WTC11 (cell line): ENCODE data around the gene RPRD1A. TPM values are rescaled to one million over a fixed set of nuclear protein-coding genes. Genes with fewer than 3 reads are reported as not detected.
"Not testable (repeated sequence)": the region's sequence is repeated elsewhere in the genome, so short reads cannot be mapped to it uniquely, and the experiment has no call there.

Experiments
- ATAC-seq: fragments of 200-7000 bp; cut with Tn5 transposase; 2 replicates; pipeline ENCODE4 v1.10.0; 2021; ENCODE audit warnings: mild to moderate bottlenecking, moderate library complexity
- CTCF ChIA-PET: fragments of 300-600 bp; sonication (Branson Sonifier 250); formaldehyde crosslinking; loops from one replicate; lab custom pipeline; 2021; ENCODE audit warnings: antibody characterized with exemption; lab: Charles Lee
- POLR2A ChIA-PET: fragments of 350-600 bp; sonication (Branson Sonifier 250); formaldehyde crosslinking; loops from one replicate; lab custom pipeline; 2021; ENCODE audit warnings: antibody characterized with exemption; lab: Charles Lee
- DNase-seq: peaks from one replicate; pipeline ENCODE4 v3.0.0; 2021; ENCODE audit warnings: low spot score
- H3K27ac Mint-ChIP-seq: 2 replicates; pipeline ENCODE4 v1.8.0; 2021; ENCODE audit warnings: mixed read lengths
- H3K27me3 Mint-ChIP-seq: 2 replicates; pipeline ENCODE4 v1.8.0; 2021; ENCODE audit warnings: low read depth, mild to moderate bottlenecking, moderate library complexity, mixed read lengths
- H3K36me3 Mint-ChIP-seq: 2 replicates; pipeline ENCODE4 v1.8.0; 2021; ENCODE audit warnings: mixed read lengths
- H3K4me1 Mint-ChIP-seq: 2 replicates; pipeline ENCODE4 v1.8.0; 2022; ENCODE audit warnings: mixed read lengths
- H3K4me3 Mint-ChIP-seq: 2 replicates; pipeline ENCODE4 v1.8.0; 2021; ENCODE audit warnings: mild to moderate bottlenecking, moderate library complexity, mixed read lengths
- H3K9me3 Mint-ChIP-seq: 2 replicates; pipeline ENCODE4 v1.8.0; 2021; ENCODE audit warnings: mixed read lengths
- ELF4 ChIP-seq: sonication (generic); formaldehyde crosslinking; IDR thresholded peaks from 2 replicates; pipeline ENCODE4 v1.8.1; 2022; ENCODE audit warnings: low read depth, mild to moderate bottlenecking, moderate library complexity, missing genetic modification reagents
- FOXK1 ChIP-seq: sonication (generic); formaldehyde crosslinking; IDR thresholded peaks from 2 replicates; pipeline ENCODE4 v1.8.0; 2022; ENCODE audit warnings: mild to moderate bottlenecking, moderate library complexity, missing genetic modification reagents
- GTF2I ChIP-seq: fragments of 250-450 bp; sonication (Bioruptor Pico); conservative IDR thresholded peaks from 2 replicates; pipeline ENCODE4 v1.4.0; 2021; ENCODE audit warnings: mild to moderate bottlenecking
- HMGXB4 ChIP-seq: sonication (generic); formaldehyde crosslinking; IDR thresholded peaks from 2 replicates; pipeline ENCODE4 v1.8.1; 2023; ENCODE audit warnings: mild to moderate bottlenecking, moderate library complexity, missing genetic modification reagents
- IRF1 ChIP-seq: sonication (generic); formaldehyde crosslinking; IDR thresholded peaks from 2 replicates; pipeline ENCODE4 v1.8.0; 2023; ENCODE audit warnings: missing genetic modification reagents
- IRF2 ChIP-seq: sonication (generic); formaldehyde crosslinking; IDR thresholded peaks from 2 replicates; pipeline ENCODE4 v1.8.0; 2022; ENCODE audit warnings: low read depth, missing genetic modification reagents, borderline replicate concordance
- MAX ChIP-seq: sonication (generic); formaldehyde crosslinking; IDR thresholded peaks from 2 replicates; pipeline ENCODE4 v1.8.0; 2022; ENCODE audit warnings: mild to moderate bottlenecking, missing genetic modification reagents
- NFE2L1 ChIP-seq: sonication (generic); formaldehyde crosslinking; IDR thresholded peaks from 2 replicates; pipeline ENCODE4 v1.8.1; 2023; ENCODE audit warnings: missing genetic modification reagents
- NFYB ChIP-seq: sonication (generic); formaldehyde crosslinking; conservative IDR thresholded peaks from 2 replicates; pipeline ENCODE4 v1.8.0; 2022; ENCODE audit warnings: low read depth, missing genetic modification reagents
- OVOL2 ChIP-seq: fragments of 250-450 bp; sonication (Bioruptor Pico); IDR thresholded peaks from 2 replicates; pipeline ENCODE4 v1.9.0; 2021; ENCODE audit warnings: mild to moderate bottlenecking, borderline replicate concordance
- RELA ChIP-seq: sonication (generic); formaldehyde crosslinking; IDR thresholded peaks from 2 replicates; pipeline ENCODE4 v1.8.1; 2022; ENCODE audit warnings: missing genetic modification reagents, mild to moderate bottlenecking, borderline replicate concordance
- SMAD3 ChIP-seq: sonication (generic); formaldehyde crosslinking; IDR thresholded peaks from 2 replicates; pipeline ENCODE4 v1.8.0; 2022; ENCODE audit warnings: missing genetic modification reagents, mild to moderate bottlenecking, borderline replicate concordance
- TCF7 ChIP-seq: sonication (generic); formaldehyde crosslinking; IDR thresholded peaks from 2 replicates; pipeline ENCODE4 v1.8.0; 2022; ENCODE audit warnings: mild to moderate bottlenecking, low read depth, missing genetic modification reagents, moderate library complexity
- TEAD1 ChIP-seq: sonication (generic); formaldehyde crosslinking; IDR thresholded peaks from 2 replicates; pipeline ENCODE4 v1.8.0; 2022; ENCODE audit warnings: mild to moderate bottlenecking, missing genetic modification reagents
- TP53 ChIP-seq: sonication (generic); formaldehyde crosslinking; IDR thresholded peaks from 2 replicates; pipeline ENCODE4 v1.8.1; 2023; ENCODE audit warnings: mild to moderate bottlenecking, missing genetic modification reagents
- ZNF232 ChIP-seq: sonication (generic); formaldehyde crosslinking; IDR thresholded peaks from 2 replicates; pipeline ENCODE4 v1.8.0; 2022; ENCODE audit warnings: mild to moderate bottlenecking, missing genetic modification reagents
- ZNF263 ChIP-seq: sonication (generic); formaldehyde crosslinking; IDR thresholded peaks from 2 replicates; pipeline ENCODE4 v1.8.1; 2022; ENCODE audit warnings: low read depth, mild to moderate bottlenecking, moderate library complexity, missing genetic modification reagents
- ZNF532 ChIP-seq: fragments of 250-450 bp; sonication (Bioruptor Pico); IDR thresholded peaks from 2 replicates; pipeline ENCODE4 v1.9.0; 2021; ENCODE audit warnings: mild to moderate bottlenecking, borderline replicate concordance
- ZNF671 ChIP-seq: fragments of 250-450 bp; sonication (Bioruptor Pico); IDR thresholded peaks from 2 replicates; pipeline ENCODE4 v1.8.0; 2021; ENCODE audit warnings: mild to moderate bottlenecking
- total RNA-seq: library from RNA; stranded (reverse); gene quantifications from 3 replicates; pipeline ENCODE4 v1.2.3, GENCODE V29; 2021

RPRD1A gene
- total RNA-seq, 1 experiment from 2014 or later, result 115 TPM

- POLR2A ChIA-PET, result no interaction called here
- no peak for TF ChIP-seq TCF7
- TF ChIP-seq IRF1, result no peak
- TF ChIP-seq NFYB (CRISPR knock-in tag), result no peak
- TF ChIP-seq ZNF263, result no peak
- no peak for TF ChIP-seq GTF2I (CRISPR knock-in tag)
- no peak for TF ChIP-seq SMAD3 (CRISPR knock-in tag)
- TF ChIP-seq TEAD1, result no peak
- TF ChIP-seq ELF4, result no peak
- TF ChIP-seq FOXK1, result no peak
- TF ChIP-seq ZNF232 (CRISPR knock-in tag), result no peak
- no peak for TF ChIP-seq IRF2 (CRISPR knock-in tag)
- TF ChIP-seq NFE2L1, result no peak
- no peak for TF ChIP-seq ZNF671
- TF ChIP-seq HMGXB4 (CRISPR knock-in tag), result no peak
- no peak for TF ChIP-seq MAX (CRISPR knock-in tag)
- TF ChIP-seq ZNF532 (CRISPR knock-in tag), result no peak
- no peak for TF ChIP-seq OVOL2 (CRISPR knock-in tag)
- TF ChIP-seq TP53 (CRISPR knock-in tag), result no peak
- no peak for TF ChIP-seq RELA (CRISPR knock-in tag)
- ATAC-seq, result no peak
- DNase-seq, result no peak
- H3K9me3 Mint-ChIP-seq, result peaks cover 16% of the 10 kb centered on the region
- peaks cover 10% of the 10 kb centered on the region for H3K36me3 Mint-ChIP-seq
- peaks cover 11% of the 10 kb centered on the region for H3K4me1 Mint-ChIP-seq
- H3K27ac Mint-ChIP-seq, result no peak overlapping the region
- no peak overlapping the region for H3K4me3 Mint-ChIP-seq
- CTCF ChIA-PET, result interaction anchor here (0.6 kb wide), 1 partner anchor 130 kb away, joined by 4 read pairs; no protein-coding TSS in a partner anchor
- peaks cover 5% of the 10 kb centered on the region for H3K27me3 Mint-ChIP-seq
These were observed 99.0 kb downstream of the RPRD1A start for GRCh38 chr18:35968278-35968880.

- not testable (repeated sequence) for ATAC-seq, H3K4me3 Mint-ChIP-seq
- CTCF ChIA-PET, result interaction anchor here (0.6 to 0.9 kb wide), 2 partner anchors 17 to 130 kb away, joined by 3 to 4 read pairs; no protein-coding TSS in a partner anchor
These were observed 99.5 kb downstream of the RPRD1A start for GRCh38 chr18:35967866-35968265.

More at GRCh38 chr18:35967866-35968265, 99.5 kb downstream of the RPRD1A start:
- DNase-seq, H3K27ac Mint-ChIP-seq, POLR2A ChIA-PET, H3K27me3 Mint-ChIP-seq, H3K4me1 Mint-ChIP-seq: not testable (repeated sequence)
- Mint-ChIP-seq H3K9me3 (peaks cover 16% of the 10 kb centered on the region), H3K36me3 (peaks cover 10% of the 10 kb centered on the region)
